CD4-positive, alpha-beta memory T cell (primary cell): ENCODE measurements around the gene DNASE1. TPM values are rescaled to one million over a fixed set of nuclear protein-coding genes. Genes with fewer than 3 reads are reported as not detected.

Source experiments
- CTCF ChIA-PET: fragments of 350-600 bp; sonication (Branson Sonifier 250); formaldehyde crosslinking; loops from one replicate; lab custom pipeline; 2021; ENCODE audit warnings: inconsistent platforms; ENCODE audit not compliant: partially characterized antibody; lab: Charles Lee
- POLR2A ChIA-PET: fragments of 350-600 bp; sonication (Branson Sonifier 250); formaldehyde crosslinking; loops from one replicate; lab custom pipeline; 2021; ENCODE audit not compliant: partially characterized antibody; lab: Charles Lee
- DNase-seq, 5 donors: peaks; one replicate each; pipeline versions ENCODE4 v3.0.0 to v3.0.0-alpha.2; 2020 to 2022; ENCODE audit warnings: mixed read lengths in 1 of 5
- H3K27ac ChIP-seq: one replicate; pipeline ENCODE4 v1.7.0; 2013; ENCODE audit warnings: low read depth, low read length
- H3K27me3 ChIP-seq: 2 replicates; pipeline ENCODE4 v1.7.0; 2013; ENCODE audit warnings: mild to moderate bottlenecking, low read length, moderate library complexity; ENCODE audit not compliant: insufficient read depth
- H3K36me3 ChIP-seq: 2 replicates; pipeline ENCODE4 v1.7.0; 2013; ENCODE audit warnings: mild to moderate bottlenecking, low read length, moderate library complexity; ENCODE audit not compliant: insufficient read depth
- H3K4me1 ChIP-seq: 2 replicates; pipeline ENCODE4 v1.7.0; 2013; ENCODE audit warnings: mild to moderate bottlenecking, low read length, moderate library complexity; ENCODE audit not compliant: insufficient read depth
- H3K4me3 ChIP-seq, 2 donors: one replicate each; pipeline ENCODE4 v1.7.0; 2013; ENCODE audit warnings: low read length in 2 of 2, mild to moderate bottlenecking in 1 of 2
- H3K9me3 ChIP-seq, 2 donors: one replicate each; pipeline ENCODE4 v1.7.0; 2013; ENCODE audit warnings: low read length in 2 of 2, control low read depth in 1 of 2; ENCODE audit not compliant: control insufficient read depth in 1 of 2
- H3K27ac Mint-ChIP-seq, 7 donors: one replicate each; pipeline ENCODE4 v1.8.0; 2020 to 2021; ENCODE audit warnings: mixed read lengths in 7 of 7, mild to moderate bottlenecking in 6 of 7, inconsistent platforms in 3 of 7, moderate library complexity in 3 of 7
- H3K27me3 Mint-ChIP-seq, 2 donors: one replicate each; pipeline ENCODE4 v1.8.0; 2020 to 2021; ENCODE audit warnings: mixed read lengths in 2 of 2
- H3K36me3 Mint-ChIP-seq, 2 donors: one replicate each; pipeline ENCODE4 v1.8.0; 2020 to 2021; ENCODE audit warnings: mixed read lengths in 2 of 2, inconsistent platforms in 1 of 2, mild to moderate bottlenecking in 1 of 2
- H3K4me1 Mint-ChIP-seq, 4 donors: one replicate each; pipeline ENCODE4 v1.8.0; 2020 to 2021; ENCODE audit warnings: mixed read lengths in 4 of 4, mild to moderate bottlenecking in 1 of 4
- H3K4me3 Mint-ChIP-seq, 8 donors: one replicate each; pipeline ENCODE4 v1.8.0; 2020 to 2021; ENCODE audit warnings: mixed read lengths in 8 of 8, mild to moderate bottlenecking in 7 of 8, moderate library complexity in 6 of 8, inconsistent platforms in 3 of 8
- H3K9me3 Mint-ChIP-seq, 8 donors: one replicate each; pipeline ENCODE4 v1.8.0; 2020 to 2021; ENCODE audit warnings: mixed read lengths in 8 of 8, mild to moderate bottlenecking in 5 of 8, inconsistent platforms in 3 of 8, moderate library complexity in 1 of 8
- intact Hi-C: fragments of 100-400 bp; cut with micrococcal nuclease; formaldehyde crosslinking; loops from one replicate; pipeline ENCODE4 v1.15.1; 2023
- polyA plus RNA-seq, 2 donors: library from polyadenylated mRNA; unstranded; fragments of 300-500 nt; fragmentation: Illumina TruSeq; gene quantifications; one replicate each; pipeline ENCODE4 v1.2.3, GENCODE V29; 2021
- total RNA-seq, 2 experiments: library from RNA; stranded (reverse); gene quantifications; one replicate each; pipeline ENCODE4 v1.2.3, GENCODE V29; 2021

DNASE1 gene
- total and polyA plus RNA-seq, 4 experiments from 2014 or later = 7.7 to 59.9 (median 51.2) TPM; not detected in 1

- Histone ChIP-seq H3K27ac (no peak overlapping the region), H3K4me3 (no peak overlapping the region), H3K4me1 (peaks cover 31% of the 10 kb centered on the region), H3K9me3 (no peaks in the 10 kb centered on the region), H3K27me3 (no peaks in the 10 kb centered on the region), H3K36me3 (no peaks in the 10 kb centered on the region)
- ChIA-PET CTCF (no interaction called here), POLR2A (no interaction called here)
- H3K27me3 Mint-ChIP-seq = no peaks in the 10 kb centered on the region
- intact Hi-C loops = no loop called here
- peak overlapping the region in 4 of 7 donors; percentile 14 to 67 (median 44) for H3K27ac Mint-ChIP-seq
- H3K36me3 Mint-ChIP-seq = no peaks in the 10 kb centered on the region
- DNase-seq = no peak
- peaks cover 18 to 39% (median 31%) of the 10 kb centered on the region in 4 donors for H3K4me1 Mint-ChIP-seq
- no peak overlapping the region for H3K4me3 Mint-ChIP-seq
- no peaks in the 10 kb centered on the region for H3K9me3 Mint-ChIP-seq
Observed at GRCh38 chr16:3623642-3624041, 30.8 kb upstream of the DNASE1 start.

- POLR2A ChIA-PET = interaction anchor here (0.9 kb wide), 1 partner anchor 14 kb away, joined by 4 read pairs; the partner anchor contains the start of gene SLX4
- DNase-seq = no peak
- Mint-ChIP-seq H3K27me3 (no peaks in the 10 kb centered on the region), H3K9me3 (no peaks in the 10 kb centered on the region), H3K4me1 (peaks cover 20 to 46% (median 36%) of the 10 kb centered on the region in 4 donors), H3K36me3 (no peaks in the 10 kb centered on the region), H3K4me3 (peak overlapping the region in 1 of 8 donors; percentile 31), H3K27ac (peak overlapping the region; percentile 57 to 92 (median 76))
- Histone ChIP-seq H3K9me3 (no peaks in the 10 kb centered on the region), H3K4me3 (no peak overlapping the region), H3K4me1 (peaks cover 31% of the 10 kb centered on the region), H3K27me3 (no peaks in the 10 kb centered on the region), H3K36me3 (no peaks in the 10 kb centered on the region), H3K27ac (no peak overlapping the region)
- intact Hi-C loops = no loop called here
- CTCF ChIA-PET = no interaction called here
Observed at GRCh38 chr16:3625331-3625730, 29.2 kb upstream of the DNASE1 start.

GRCh38 chr16:3625911-3626732 is 28.4 kb upstream of the DNASE1 start:
- no peaks in the 10 kb centered on the region for H3K36me3 Mint-ChIP-seq
- Histone ChIP-seq H3K36me3 (no peaks in the 10 kb centered on the region), H3K4me3 (no peak overlapping the region), H3K27ac (peak overlapping the region; percentile 15), H3K27me3 (no peaks in the 10 kb centered on the region), H3K4me1 (peaks cover 31% of the 10 kb centered on the region), H3K9me3 (no peaks in the 10 kb centered on the region)
- intact Hi-C loops = no loop called here
- peak overlapping the region; percentile 71 to 92 (median 83) for H3K27ac Mint-ChIP-seq
- H3K27me3 Mint-ChIP-seq = no peaks in the 10 kb centered on the region
- H3K4me3 Mint-ChIP-seq = peak overlapping the region in 7 of 8 donors; percentile 28 to 69 (median 47)
- ChIA-PET CTCF (interaction anchor here (0.7 to 1.0 kb wide), 3 partner anchors 31 to 1776 kb away, joined by 3 to 4 read pairs (median 3); no protein-coding TSS in a partner anchor), POLR2A (interaction anchor here (0.6 to 1.5 kb wide), 8 partner anchors 14 to 435 kb away, joined by 3 to 7 read pairs (median 4); partner anchors contain the start of genes SLX4 and TRAP1)
- H3K4me1 Mint-ChIP-seq = peaks cover 20 to 46% (median 35%) of the 10 kb centered on the region in 4 donors
- H3K9me3 Mint-ChIP-seq = no peaks in the 10 kb centered on the region
- peak in 4 of 5 donors; percentile 31 to 42 (median 36) for DNase-seq

GRCh38 chr16:3637371-3637923 is 17.0 kb upstream of the DNASE1 start:
- POLR2A ChIA-PET = interaction anchor here (1.2 kb wide), 1 partner anchor 25 kb away, joined by 4 read pairs; no protein-coding TSS in a partner anchor
- Histone ChIP-seq H3K4me1 (peaks cover 13% of the 10 kb centered on the region), H3K36me3 (peaks cover 13% of the 10 kb centered on the region), H3K27ac (no peak overlapping the region), H3K9me3 (no peaks in the 10 kb centered on the region), H3K27me3 (no peaks in the 10 kb centered on the region), H3K4me3 (no peak overlapping the region)
- intact Hi-C loops = no loop called here
- H3K27ac Mint-ChIP-seq = peak overlapping the region; percentile 33 to 81 (median 53)
- peaks cover 28 to 37% (median 31%) of the 10 kb centered on the region in 4 donors for H3K4me1 Mint-ChIP-seq
- CTCF ChIA-PET = interaction anchor here (1.7 kb wide), 1 partner anchor 111 kb away, joined by 5 read pairs; no protein-coding TSS in a partner anchor
- DNase-seq = peak in 4 of 5 donors; percentile 14 to 24 (median 18)
- H3K4me3 Mint-ChIP-seq = peak overlapping the region in 3 of 8 donors; percentile 26 to 56 (median 29)
- no peaks in the 10 kb centered on the region for H3K27me3 Mint-ChIP-seq
- no peaks in the 10 kb centered on the region for H3K9me3 Mint-ChIP-seq
- H3K36me3 Mint-ChIP-seq = peaks cover 7 to 11% of the 10 kb centered on the region in 2 donors

GRCh38 chr16:3638916-3639644 is 15.4 kb upstream of the DNASE1 start:
- Histone ChIP-seq H3K4me1 (peaks cover 13% of the 10 kb centered on the region), H3K27ac (no peak overlapping the region), H3K27me3 (no peaks in the 10 kb centered on the region), H3K9me3 (no peaks in the 10 kb centered on the region), H3K36me3 (peaks cover 13% of the 10 kb centered on the region), H3K4me3 (no peak overlapping the region)
- ChIA-PET POLR2A (no interaction called here), CTCF (no interaction called here)
- H3K27me3 Mint-ChIP-seq = no peaks in the 10 kb centered on the region
- peaks cover 26 to 37% (median 30%) of the 10 kb centered on the region in 4 donors for H3K4me1 Mint-ChIP-seq
- intact Hi-C loops = no loop called here
- peaks cover 11 to 13% of the 10 kb centered on the region in 2 donors for H3K36me3 Mint-ChIP-seq
- peak overlapping the region in 3 of 7 donors; percentile 29 to 54 (median 47) for H3K27ac Mint-ChIP-seq
- DNase-seq = no peak
- H3K4me3 Mint-ChIP-seq = peak overlapping the region in 1 of 8 donors; percentile 2
- no peaks in the 10 kb centered on the region for H3K9me3 Mint-ChIP-seq

GRCh38 chr16:3640207-3640606 is 14.3 kb upstream of the DNASE1 start:
- H3K27ac ChIP-seq = no peak overlapping the region
- no peak for DNase-seq
- Mint-ChIP-seq H3K36me3 (peaks cover 11 to 13% of the 10 kb centered on the region in 2 donors), H3K4me1 (peaks cover 26 to 37% (median 30%) of the 10 kb centered on the region in 4 donors), H3K27ac (no peak overlapping the region), H3K4me3 (no peak overlapping the region), H3K27me3 (no peaks in the 10 kb centered on the region), H3K9me3 (no peaks in the 10 kb centered on the region)
- H3K27me3 ChIP-seq = no peaks in the 10 kb centered on the region
- no peaks in the 10 kb centered on the region for H3K9me3 ChIP-seq
- POLR2A ChIA-PET = interaction anchor here (1.3 kb wide), 1 partner anchor 14 kb away, joined by 5 read pairs; no protein-coding TSS in a partner anchor
- CTCF ChIA-PET = no interaction called here
- H3K36me3 ChIP-seq = peaks cover 13% of the 10 kb centered on the region
- no peak overlapping the region for H3K4me3 ChIP-seq
- peaks cover 13% of the 10 kb centered on the region for H3K4me1 ChIP-seq
- intact Hi-C loops = no loop called here
